Thymus (tissue), 11 donors: ENCODE data around the gene CNGB1. TPM values are rescaled to one million over a fixed set of nuclear protein-coding genes. Genes with fewer than 3 reads are reported as not detected.

Experiments used
- DNase-seq, 9 donors: peaks; one replicate each; pipeline ENCODE4 v3.0.0-alpha.2; 2013; ENCODE audit warnings: low spot score in 9 of 9, low read depth in 6 of 9, missing footprints in 1 of 9
- H3K27ac ChIP-seq, 2 donors: one replicate each; pipeline ENCODE4 v1.5.1; 2013; ENCODE audit warnings: control low read depth in 1 of 2, low read depth in 1 of 2, low read length in 1 of 2, mild to moderate bottlenecking in 1 of 2, moderate library complexity in 1 of 2
- H3K27me3 ChIP-seq, 2 donors: one replicate each; pipeline ENCODE4 v1.5.1; 2013; ENCODE audit warnings: low read length in 1 of 2; ENCODE audit not compliant: control insufficient read depth in 2 of 2, insufficient read depth in 1 of 2
- H3K36me3 ChIP-seq, 2 donors: one replicate each; pipeline ENCODE4 v1.5.1; 2013; ENCODE audit warnings: low read length in 1 of 2, mild to moderate bottlenecking in 1 of 2, moderate library complexity in 1 of 2; ENCODE audit not compliant: control insufficient read depth in 2 of 2, insufficient read depth in 2 of 2
- H3K4me1 ChIP-seq, 2 donors: one replicate each; pipeline ENCODE4 v1.5.1; 2013; ENCODE audit warnings: low read length in 2 of 2; ENCODE audit not compliant: control insufficient read depth in 2 of 2, insufficient read depth in 2 of 2
- H3K4me3 ChIP-seq, 2 donors: one replicate each; pipeline ENCODE4 v1.5.1; 2013; ENCODE audit warnings: low read length in 2 of 2, control low read depth in 1 of 2, mild to moderate bottlenecking in 1 of 2
- H3K9me3 ChIP-seq, 2 donors: one replicate each; pipeline ENCODE4 v1.5.1; 2013; ENCODE audit warnings: low read length in 1 of 2, mild to moderate bottlenecking in 1 of 2; ENCODE audit not compliant: control insufficient read depth in 2 of 2, insufficient read depth in 1 of 2
- WGBS: extraction: QIAGEN DNeasy Blood & Tissue Kit; methylation state at CpG from one replicate; pipeline ENCODE4 v1.1.7; 2013; 5-methylcytosine and 5-hydroxymethylcytosine counted together
- polyA plus RNA-seq: library from polyadenylated mRNA; stranded (reverse); fragments of 200-250 nt; gene quantifications from one replicate; pipeline ENCODE4 v1.2.3, GENCODE V29; 2013
- total RNA-seq: library from RNA; stranded (reverse); fragments of 120-200 nt; gene quantifications from one replicate; pipeline ENCODE4 v1.2.4, GENCODE V29; 2013
- donor health status: healthy.

The CNGB1 gene
- total and polyA plus RNA-seq, 2 donors, result 0.19 to 0.43 TPM

DNA sequence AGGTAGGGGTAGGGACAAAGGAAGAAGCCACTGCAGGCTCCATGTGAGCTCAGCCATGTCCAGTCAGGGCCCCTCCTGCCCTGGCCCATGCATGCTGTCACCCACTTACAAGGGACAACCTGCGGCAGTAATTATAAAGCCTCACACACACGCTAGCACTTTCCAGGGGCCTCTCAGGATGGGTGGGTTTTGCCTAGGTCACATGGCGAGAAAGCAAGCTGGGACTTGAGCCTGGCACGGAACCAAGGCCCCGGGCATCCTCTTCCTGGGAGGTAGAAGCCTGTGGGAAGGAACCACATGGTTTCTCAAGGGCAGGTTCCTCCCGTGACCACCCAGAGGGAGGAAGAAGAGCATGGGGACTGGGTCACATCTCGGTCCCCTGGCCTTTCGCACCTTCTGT is 22.5 kb upstream of the CNGB1 start:
- no peak overlapping the region for H3K4me3 ChIP-seq
- no peaks in the 10 kb centered on the region for H3K27me3 ChIP-seq
- no peak for DNase-seq
- peaks cover 16 to 36% of the 10 kb centered on the region in 2 donors for H3K36me3 ChIP-seq
- H3K27ac ChIP-seq, result no peak overlapping the region
- no peaks in the 10 kb centered on the region for H3K9me3 ChIP-seq
- H3K4me1 ChIP-seq, result peaks cover 0 to 9% of the 10 kb centered on the region in 2 donors
- 88% methylated on average over 8 of the region's 8 CpGs for WGBS

DNA sequence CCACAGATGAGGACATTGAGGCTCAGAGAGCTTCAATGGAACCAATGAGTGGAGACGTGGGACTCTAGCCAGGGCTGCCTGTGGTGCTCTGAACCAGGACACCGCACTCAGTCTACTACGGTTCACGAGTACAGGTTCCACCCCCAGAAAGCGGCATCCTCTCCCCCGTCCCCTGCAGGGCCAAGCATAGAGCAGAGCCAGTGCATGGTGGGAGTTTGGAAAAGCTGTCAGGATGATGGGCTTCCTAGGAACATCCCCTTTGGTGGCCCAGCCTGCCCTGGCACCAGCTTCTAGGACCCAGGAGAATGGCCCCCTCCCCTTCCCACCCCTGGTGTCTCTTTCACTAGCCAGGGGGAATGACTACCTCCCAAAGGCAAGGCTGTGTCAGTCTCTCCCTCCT is 21.2 kb upstream of the CNGB1 start:
- Histone ChIP-seq H3K4me1 (peaks cover 0 to 6% of the 10 kb centered on the region in 2 donors), H3K9me3 (no peaks in the 10 kb centered on the region), H3K4me3 (no peak overlapping the region), H3K27me3 (peaks cover 5 to 8% of the 10 kb centered on the region in 2 donors), H3K27ac (no peak overlapping the region), H3K36me3 (peaks cover 8 to 24% of the 10 kb centered on the region in 2 donors)
- no peak for DNase-seq
- 99% methylated on average over 6 of the region's 6 CpGs for WGBS

DNA sequence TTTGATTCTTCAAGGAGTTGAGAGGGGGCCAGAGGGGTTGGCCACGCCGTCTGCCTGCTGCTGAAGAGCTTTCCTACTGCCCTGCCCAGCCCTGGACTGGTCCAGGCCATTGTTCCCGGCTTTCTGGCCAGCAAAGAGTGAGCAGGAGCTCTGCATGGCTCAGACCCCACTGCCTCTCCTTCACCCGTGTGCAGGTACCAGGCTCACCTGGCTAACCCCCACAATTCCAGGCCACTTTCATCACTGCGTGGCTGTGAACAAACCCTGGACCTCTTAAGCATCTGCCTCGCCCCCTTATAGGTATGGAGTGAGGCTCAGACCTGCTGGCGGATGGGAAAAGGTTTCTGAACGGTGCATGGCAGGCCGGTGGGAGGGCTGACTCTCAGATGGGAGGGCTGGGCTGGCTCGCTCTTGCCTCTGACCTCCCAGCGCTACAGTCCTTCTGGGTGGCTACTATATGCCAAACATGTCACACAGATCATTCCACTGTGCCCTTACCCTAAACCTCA is 20.7 kb upstream of the CNGB1 start:
- H3K9me3 ChIP-seq, result no peaks in the 10 kb centered on the region
- no peak for DNase-seq
- H3K27me3 ChIP-seq, result peaks cover 5 to 13% of the 10 kb centered on the region in 2 donors
- peaks cover 3 to 19% of the 10 kb centered on the region in 2 donors for H3K36me3 ChIP-seq
- no peak overlapping the region for H3K27ac ChIP-seq
- 97% methylated on average over 11 of the region's 11 CpGs for WGBS
- H3K4me3 ChIP-seq, result no peak overlapping the region
- H3K4me1 ChIP-seq, result peaks cover 0 to 6% of the 10 kb centered on the region in 2 donors

DNA sequence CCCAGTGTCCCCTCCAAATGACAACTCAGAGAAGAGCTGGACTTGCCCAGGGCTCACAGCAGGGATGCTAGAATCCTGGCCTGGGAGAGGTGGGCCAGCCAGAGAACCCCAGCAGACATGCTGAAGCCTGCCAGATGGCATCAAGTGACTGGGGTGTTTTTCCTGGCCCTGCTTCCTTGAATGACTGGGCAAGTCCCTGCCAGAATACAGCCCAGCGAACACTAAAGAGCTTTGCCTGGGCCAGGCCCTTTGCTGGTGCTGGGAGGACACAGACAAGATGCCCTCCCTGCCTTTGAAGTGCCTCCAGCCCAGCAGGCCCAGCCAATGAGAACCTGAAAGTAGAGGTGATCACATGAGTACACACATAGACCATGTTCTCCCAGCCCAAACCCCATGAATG is 18.0 kb upstream of the CNGB1 start:
- DNase-seq, result peak in 1 of 9 donors; percentile 27
- H3K36me3 ChIP-seq, result peaks cover 0 to 4% of the 10 kb centered on the region in 2 donors
- H3K27ac ChIP-seq, result no peak overlapping the region
- peaks cover 7 to 21% of the 10 kb centered on the region in 2 donors for H3K4me1 ChIP-seq
- no peak overlapping the region for H3K4me3 ChIP-seq
- WGBS, result 67% methylated on average over 1 of the region's 1 CpG
- H3K9me3 ChIP-seq, result peaks cover 0 to 9% of the 10 kb centered on the region in 2 donors
- peaks cover 16 to 38% of the 10 kb centered on the region in 2 donors for H3K27me3 ChIP-seq

DNA sequence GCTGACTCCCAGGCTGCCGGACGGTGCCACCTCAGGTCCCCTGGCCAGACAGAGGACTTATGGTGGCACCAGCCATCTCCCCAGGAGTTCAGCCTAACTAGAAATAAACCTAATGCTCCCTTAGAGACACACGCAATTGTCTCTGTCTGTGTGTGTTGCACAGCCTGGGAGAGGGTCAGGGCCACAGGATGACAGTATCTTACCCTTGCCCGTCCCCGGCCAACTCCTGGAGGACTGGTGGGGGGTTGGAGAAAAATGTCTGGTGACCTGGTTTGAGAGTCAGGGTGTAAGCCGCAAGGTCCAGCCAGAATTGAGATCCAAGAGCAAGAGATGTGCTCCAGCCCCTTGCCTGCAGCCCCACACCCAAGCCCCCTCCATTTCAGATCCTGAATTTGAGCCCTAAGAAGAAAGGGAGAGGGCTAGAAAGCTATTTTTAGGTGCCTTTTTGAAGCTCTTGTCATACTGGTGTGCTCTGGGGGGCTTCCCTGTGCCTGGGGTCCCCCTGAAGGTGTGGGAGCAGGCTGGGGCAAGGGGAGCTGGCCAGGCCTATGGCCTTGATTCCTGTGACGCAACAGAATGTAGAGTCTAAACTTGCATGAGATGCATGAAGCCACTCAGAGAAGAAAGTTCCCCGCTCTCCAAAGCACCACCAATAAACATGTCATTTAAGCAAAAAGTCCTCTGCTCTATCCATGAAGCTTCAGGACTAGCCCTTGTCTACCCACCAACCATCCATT is 16.7 kb upstream of the CNGB1 start:
- Histone ChIP-seq H3K36me3 (no peaks in the 10 kb centered on the region), H3K9me3 (peaks cover 0 to 9% of the 10 kb centered on the region in 2 donors), H3K4me1 (peaks cover 7 to 15% of the 10 kb centered on the region in 2 donors), H3K4me3 (no peak overlapping the region), H3K27me3 (peaks cover 16 to 44% of the 10 kb centered on the region in 2 donors), H3K27ac (no peak overlapping the region)
- DNase-seq, result no peak
- WGBS, result 98% methylated on average over 8 of the region's 8 CpGs

DNA sequence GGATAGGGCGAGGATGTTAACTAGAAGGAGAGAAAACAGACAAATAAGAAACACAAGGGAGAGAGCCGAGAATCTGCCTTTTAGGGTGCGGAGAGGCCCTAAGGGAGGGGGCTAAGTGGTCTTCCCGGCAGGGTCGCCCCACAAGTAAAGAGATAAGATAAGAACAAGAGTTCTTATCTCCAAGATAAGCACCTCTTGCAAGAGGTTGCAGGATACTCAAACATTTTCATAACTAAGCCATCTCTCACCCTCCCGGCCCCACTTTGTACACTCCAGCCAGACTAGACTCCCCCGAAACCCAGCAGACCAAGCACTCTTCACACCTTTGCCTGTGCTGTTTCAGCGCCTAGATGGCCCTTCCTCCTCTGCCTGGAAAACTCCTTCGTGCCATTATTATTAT is 15.3 kb upstream of the CNGB1 start:
- no peak for DNase-seq
- no peak overlapping the region for H3K27ac ChIP-seq
- H3K4me3 ChIP-seq, result no peak overlapping the region
- peaks cover 16 to 44% of the 10 kb centered on the region in 2 donors for H3K27me3 ChIP-seq
- H3K36me3 ChIP-seq, result no peaks in the 10 kb centered on the region
- peaks cover 7 to 15% of the 10 kb centered on the region in 2 donors for H3K4me1 ChIP-seq
- WGBS, result 82% methylated on average over 9 of the region's 9 CpGs
- peaks cover 0 to 9% of the 10 kb centered on the region in 2 donors for H3K9me3 ChIP-seq

DNA sequence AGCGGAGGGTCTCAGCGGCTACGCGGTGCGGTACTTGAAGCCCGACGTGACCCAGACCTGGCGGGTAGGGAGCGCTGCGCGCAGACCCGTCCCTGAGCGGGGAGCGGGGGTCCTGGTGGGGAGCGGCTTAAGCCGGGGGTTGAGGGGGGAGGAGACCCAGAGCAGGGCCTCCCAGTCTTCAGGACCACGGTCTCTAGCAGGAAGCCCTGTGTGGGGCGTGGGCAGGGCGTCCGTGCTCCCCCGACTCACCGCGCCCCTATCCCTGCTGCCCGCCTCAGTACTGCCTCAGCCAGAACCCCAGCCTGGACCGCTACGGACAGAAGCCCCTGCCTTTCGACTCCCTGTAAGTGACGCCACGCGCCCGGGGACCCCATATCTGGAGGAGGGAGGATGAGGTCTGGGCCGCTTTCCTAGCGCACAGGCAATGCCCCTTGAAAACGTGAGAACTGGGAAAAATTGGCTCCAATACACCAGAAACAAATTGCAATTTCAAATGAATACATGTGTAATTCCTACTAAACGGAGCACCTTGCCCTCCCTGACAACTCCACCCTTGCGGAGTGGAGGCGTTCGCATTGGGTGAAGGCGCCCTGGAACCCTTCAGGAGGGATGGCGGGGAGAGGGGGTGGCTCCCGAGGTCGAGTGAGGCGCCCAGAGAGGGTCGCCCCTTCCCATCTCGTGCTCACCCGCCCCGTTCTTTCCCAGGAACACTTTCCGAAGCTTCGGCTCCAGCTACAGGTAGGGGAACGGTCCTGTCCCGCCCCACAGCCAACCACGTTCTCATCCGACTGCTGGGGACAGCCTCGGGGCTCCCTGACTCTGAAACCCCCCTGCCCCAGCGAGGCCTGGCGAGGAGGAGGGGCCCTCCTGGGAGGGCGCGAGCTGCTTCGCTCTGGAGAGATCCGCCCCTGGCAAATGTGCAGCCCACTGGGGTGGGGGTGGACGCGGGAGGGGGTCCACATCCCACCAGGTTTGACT is 14.6 kb upstream of the CNGB1 start:
- peaks cover 16 to 44% of the 10 kb centered on the region in 2 donors for H3K27me3 ChIP-seq
- WGBS, result 26% methylated on average over 62 of the region's 62 CpGs
- peak overlapping the region; percentile 29 to 60 for H3K4me3 ChIP-seq
- H3K36me3 ChIP-seq, result no peaks in the 10 kb centered on the region
- H3K9me3 ChIP-seq, result peaks cover 0 to 9% of the 10 kb centered on the region in 2 donors
- peak in 1 of 9 donors; percentile 16 for DNase-seq
- H3K27ac ChIP-seq, result no peak overlapping the region
- H3K4me1 ChIP-seq, result peaks cover 7 to 15% of the 10 kb centered on the region in 2 donors

DNA sequence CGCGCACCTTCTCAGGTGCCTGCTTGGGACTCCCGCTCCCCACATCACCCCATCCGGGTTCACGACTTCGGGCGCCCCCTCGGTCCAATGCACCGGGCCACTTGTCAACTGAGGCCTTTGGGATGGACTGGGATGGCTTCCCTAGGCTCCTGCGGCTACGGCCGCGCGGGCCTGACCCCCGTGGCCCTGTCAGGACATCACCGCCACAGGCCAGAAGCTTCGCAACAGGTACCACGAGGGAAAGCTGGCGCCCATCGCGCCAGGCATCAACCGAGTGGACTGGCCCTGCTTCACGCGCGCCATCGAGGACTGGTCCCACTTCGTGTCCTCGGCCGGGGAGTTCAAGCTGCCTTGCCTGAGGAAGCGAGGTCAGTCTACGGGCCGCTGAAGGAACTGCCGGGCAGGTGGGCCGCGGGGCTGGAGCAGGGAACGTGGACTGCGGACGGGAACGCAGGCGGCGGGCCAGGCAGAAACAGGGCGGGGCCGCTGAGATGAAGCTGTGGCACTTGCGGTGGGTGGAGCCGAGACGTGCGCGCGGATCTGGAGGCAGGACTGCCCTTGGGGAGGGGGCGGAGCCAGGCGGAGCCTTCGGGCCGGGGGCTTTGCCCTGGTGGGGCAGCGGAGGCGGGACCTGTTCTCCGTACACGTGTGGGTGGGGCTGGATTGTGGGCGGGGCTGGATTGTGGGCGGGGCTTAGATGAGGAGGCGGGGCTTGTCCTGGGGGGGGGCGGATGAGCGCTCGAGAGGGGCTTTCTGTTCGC is 13.7 kb upstream of the CNGB1 start:
- H3K27ac ChIP-seq, result no peak overlapping the region
- DNase-seq, result peak; percentile 41 to 92 (median 81)
- peaks cover 16 to 44% of the 10 kb centered on the region in 2 donors for H3K27me3 ChIP-seq
- 11% methylated on average over 64 of the region's 64 CpGs for WGBS
- H3K9me3 ChIP-seq, result peaks cover 0 to 9% of the 10 kb centered on the region in 2 donors
- no peaks in the 10 kb centered on the region for H3K36me3 ChIP-seq
- H3K4me1 ChIP-seq, result peaks cover 7 to 15% of the 10 kb centered on the region in 2 donors
- H3K4me3 ChIP-seq, result peak overlapping the region; percentile 29 to 60
